Measurements from ENCODE around the gene FLNA. TPM values are rescaled to one million over a fixed set of nuclear protein-coding genes. Genes with fewer than 3 reads are reported as not detected.
"Not testable (repeated sequence)": the region's sequence is repeated elsewhere in the genome, so short reads cannot be mapped to it uniquely, and the experiment has no call there.

Gene FLNA
- 5,307 TPM for polyA plus RNA-seq (2013, experiment 1 of 2; ENCODE audit: insufficient read length)
- 5,088 TPM for polyA plus RNA-seq (2013, experiment 2 of 2; ENCODE audit: insufficient read length)

GRCh38 chrX:154374313-154375155 is at the start of gene FLNA:
FLNA (minus strand) TSS chrX:154374634; CDS start chrX:154371245, 3,389 bp downstream.
- DNase-seq, result peak; percentile 83

- no peak for DNase-seq
Observed at GRCh38 chrX:154420402-154420756, 45.9 kb upstream of the FLNA start.

GRCh38 chrX:154419688-154420401 is 45.4 kb upstream of the FLNA start:
- DNase-seq, result no peak

- no peak for DNase-seq
Observed at GRCh38 chrX:154419189-154419588, 44.8 kb upstream of the FLNA start.

GRCh38 chrX:154417157-154417556 is 42.7 kb upstream of the FLNA start:
- DNase-seq, result no peak

GRCh38 chrX:154413142-154413541 is 38.7 kb upstream of the FLNA start:
- DNase-seq, result no peak

- DNase-seq, result no peak
Observed at GRCh38 chrX:154412468-154412867, 38.0 kb upstream of the FLNA start.

- DNase-seq, result peak; percentile 20
Observed at GRCh38 chrX:154411981-154412340, 37.5 kb upstream of the FLNA start.

GRCh38 chrX:154409222-154409871 is 34.9 kb upstream of the FLNA start, which contains the start of gene DNASE1L1:
DNASE1L1 (minus strand) TSS chrX:154409254; CDS start chrX:154405568, 3,686 bp downstream.
- DNase-seq, result peak; percentile 84

GRCh38 chrX:154408659-154409221 is 34.3 kb upstream of the FLNA start:
- no peak for DNase-seq

- DNase-seq, result no peak
Observed at GRCh38 chrX:154404625-154405192, 30.3 kb upstream of the FLNA start.

GRCh38 chrX:154403858-154404257 is 29.4 kb upstream of the FLNA start:
- DNase-seq, result no peak

- DNase-seq, result no peak
Observed at GRCh38 chrX:154403192-154403591, 28.8 kb upstream of the FLNA start.

- DNase-seq, result no peak
Observed at GRCh38 chrX:154402622-154403127, 28.2 kb upstream of the FLNA start.

GRCh38 chrX:154401918-154402621 is 27.6 kb upstream of the FLNA start:
- no peak for DNase-seq

- DNase-seq, result peak; percentile 45
Observed at GRCh38 chrX:154401045-154401799, 26.8 kb upstream of the FLNA start.

- DNase-seq, result not testable (repeated sequence)
Observed at GRCh38 chrX:154400369-154400817, 26.0 kb upstream of the FLNA start.

- DNase-seq, result no peak
Observed at GRCh38 chrX:154399527-154400368, 25.3 kb upstream of the FLNA start.

GRCh38 chrX:154398668-154399526 is 24.5 kb upstream of the FLNA start:
- peak; percentile 86 for DNase-seq

Data from fibroblast of skin of scalp (primary cell).